GM08714 (cell line): Measurements from ENCODE around the gene ZNF687.
A peak's percentile ranks its signal among the peaks of the same experiment; 100 is the strongest.

Experiments
- H3K4me3 ChIP-seq: fragments of 200-500 bp; sonication (Bioruptor generic); 2 replicates; pipeline ENCODE4 v1.5.1; 2014; ENCODE audit warnings: mild to moderate bottlenecking, low read length, inconsistent platforms
- ZNF274 ChIP-seq: IDR thresholded peaks from 2 replicates; pipeline ENCODE4 v1.6.1; 2012; ENCODE audit warnings: mild to moderate bottlenecking, low read depth, low read length

The ZNF687 gene

GRCh38 chr1:151281969-151282882 is at the start of gene ZNF687:
Gene ZNF687, plus strand, starts transcription at chr1:151282299. Its CDS starts 3,993 bp downstream, at chr1:151286292.
- H3K4me3 ChIP-seq: peak within 1 kb of the TSS; percentile 90
- TF ChIP-seq ZNF274: no peak

GRCh38 chr1:151235235-151235634 is 46.9 kb upstream of the ZNF687 start:
- H3K4me3 ChIP-seq: no peak overlapping the region
- TF ChIP-seq ZNF274: no peak

GRCh38 chr1:151237678-151238466 is 44.2 kb upstream of the ZNF687 start:
- no peak for TF ChIP-seq ZNF274
- no peak overlapping the region for H3K4me3 ChIP-seq

DNA sequence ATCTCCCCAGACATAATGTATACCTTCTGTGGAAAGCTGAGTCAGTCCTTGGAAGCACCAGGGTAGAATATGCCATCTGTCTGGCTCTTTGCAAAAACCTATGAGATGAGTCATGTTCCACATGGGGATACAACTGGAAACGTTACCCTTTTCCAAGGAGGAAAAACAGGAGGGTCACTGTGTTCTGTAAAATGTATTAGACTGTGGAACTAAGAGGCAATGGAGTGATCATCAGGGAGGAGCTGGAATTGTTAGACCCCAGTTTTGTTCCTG is 43.7 kb upstream of the ZNF687 start:
- no peak for TF ChIP-seq ZNF274

DNA sequence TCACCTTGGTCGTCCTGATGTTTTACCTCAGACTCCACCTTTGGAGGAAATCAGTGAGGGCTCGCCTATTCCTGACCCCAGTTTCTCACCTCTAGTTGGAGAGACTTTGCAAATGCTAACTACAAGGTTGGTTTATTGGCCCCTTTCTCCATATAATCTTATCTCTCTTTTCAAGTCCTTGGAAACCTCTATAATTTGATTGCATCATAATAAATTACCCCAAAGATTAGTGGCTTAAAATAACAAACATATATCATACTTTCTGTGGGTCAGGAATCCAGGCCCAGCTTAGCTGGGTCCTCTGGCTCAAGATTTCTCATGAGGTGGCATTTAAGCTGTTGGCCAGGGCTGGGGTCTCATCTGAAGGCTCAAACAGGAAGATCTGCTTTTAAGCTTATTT is 39.7 kb upstream of the ZNF687 start:
- no peak overlapping the region for H3K4me3 ChIP-seq
- no peak for TF ChIP-seq ZNF274

More for the DNA sequence above, 43.7 kb upstream of the ZNF687 start:
- no peak overlapping the region for H3K4me3 ChIP-seq

DNA sequence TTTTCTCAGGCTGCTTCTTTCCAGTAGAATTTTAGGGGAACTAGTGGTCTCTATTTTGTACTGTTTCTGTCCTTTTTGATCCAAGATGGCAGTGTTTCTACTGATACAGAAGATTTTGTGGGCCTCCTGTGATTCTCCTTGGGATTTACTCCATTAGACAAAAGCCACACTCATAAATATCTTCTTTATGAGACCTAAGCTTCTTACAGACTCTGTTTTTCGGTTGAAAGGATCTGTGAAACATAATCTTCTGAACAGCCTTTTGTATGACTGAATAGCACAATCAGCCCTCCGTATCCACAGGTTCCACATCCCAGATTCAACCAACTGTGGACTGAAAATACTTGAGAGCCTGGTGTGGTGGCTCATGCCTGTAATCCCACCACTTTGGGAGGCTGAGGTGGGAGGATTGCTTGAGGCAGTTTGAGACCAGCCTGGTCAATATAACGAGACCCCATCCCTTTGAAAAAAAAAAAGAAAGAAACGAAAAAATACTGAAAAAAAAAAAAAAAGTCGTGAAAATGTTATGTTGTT is 38.3 kb upstream of the ZNF687 start:
- no peak overlapping the region for H3K4me3 ChIP-seq
- no peak for TF ChIP-seq ZNF274

DNA sequence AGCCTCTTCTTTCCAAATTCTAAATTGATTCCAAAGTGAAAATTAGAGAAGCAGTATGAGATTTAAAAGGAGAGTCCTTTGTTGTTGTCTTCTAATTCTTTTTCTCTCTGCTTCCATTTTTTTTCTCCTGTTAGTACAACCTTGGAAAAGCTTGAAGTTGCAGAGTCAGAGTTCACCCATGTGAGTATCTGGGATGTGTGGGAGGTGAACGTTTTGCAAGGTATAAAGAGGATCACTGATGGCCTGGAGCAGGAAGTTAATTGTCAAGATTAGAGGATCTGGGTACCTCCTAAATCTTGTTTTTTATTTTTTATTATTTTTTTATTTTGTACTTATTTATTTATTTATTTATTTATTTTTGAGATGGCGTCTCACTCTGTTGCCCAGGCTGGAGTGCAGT is 35.3 kb upstream of the ZNF687 start:
- TF ChIP-seq ZNF274: no peak
- no peak overlapping the region for H3K4me3 ChIP-seq

- H3K4me3 ChIP-seq: no peak overlapping the region
- no peak for TF ChIP-seq ZNF274
Measured at GRCh38 chr1:151251656-151252470, 30.2 kb upstream of the ZNF687 start.

- TF ChIP-seq ZNF274: no peak
- H3K4me3 ChIP-seq: peak within 1 kb of the TSS; percentile 94
Measured at GRCh38 chr1:151254217-151255213, 27.6 kb upstream of the ZNF687 start, which contains the start of gene PSMD4. Gene PSMD4, plus strand, starts transcription at chr1:151254734. Its CDS starts 49 bp downstream, at chr1:151254783.

DNA sequence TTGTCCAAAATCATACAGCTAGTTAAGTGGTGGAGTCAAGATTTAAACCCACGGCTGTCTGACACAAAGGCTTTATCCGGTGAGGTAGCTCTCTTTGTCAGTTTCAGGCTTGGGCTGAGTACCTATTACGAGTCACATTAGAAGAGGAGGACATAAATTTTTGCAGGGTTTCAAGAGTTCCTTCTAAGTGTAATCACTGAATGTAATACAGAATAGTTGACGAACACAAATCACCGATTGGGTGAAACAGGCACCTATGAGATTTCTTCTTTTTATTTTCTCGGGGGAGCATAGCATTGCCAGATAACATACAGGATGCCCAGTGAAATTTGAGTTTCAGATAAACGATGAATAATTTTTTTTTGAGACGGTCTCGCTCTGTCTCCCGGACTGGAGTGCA is 26.7 kb upstream of the ZNF687 start:
- peak overlapping the region; percentile 94 for H3K4me3 ChIP-seq
- no peak for TF ChIP-seq ZNF274

GRCh38 chr1:151259351-151259750 is 22.7 kb upstream of the ZNF687 start:
- no peak overlapping the region for H3K4me3 ChIP-seq
- TF ChIP-seq ZNF274: no peak

DNA sequence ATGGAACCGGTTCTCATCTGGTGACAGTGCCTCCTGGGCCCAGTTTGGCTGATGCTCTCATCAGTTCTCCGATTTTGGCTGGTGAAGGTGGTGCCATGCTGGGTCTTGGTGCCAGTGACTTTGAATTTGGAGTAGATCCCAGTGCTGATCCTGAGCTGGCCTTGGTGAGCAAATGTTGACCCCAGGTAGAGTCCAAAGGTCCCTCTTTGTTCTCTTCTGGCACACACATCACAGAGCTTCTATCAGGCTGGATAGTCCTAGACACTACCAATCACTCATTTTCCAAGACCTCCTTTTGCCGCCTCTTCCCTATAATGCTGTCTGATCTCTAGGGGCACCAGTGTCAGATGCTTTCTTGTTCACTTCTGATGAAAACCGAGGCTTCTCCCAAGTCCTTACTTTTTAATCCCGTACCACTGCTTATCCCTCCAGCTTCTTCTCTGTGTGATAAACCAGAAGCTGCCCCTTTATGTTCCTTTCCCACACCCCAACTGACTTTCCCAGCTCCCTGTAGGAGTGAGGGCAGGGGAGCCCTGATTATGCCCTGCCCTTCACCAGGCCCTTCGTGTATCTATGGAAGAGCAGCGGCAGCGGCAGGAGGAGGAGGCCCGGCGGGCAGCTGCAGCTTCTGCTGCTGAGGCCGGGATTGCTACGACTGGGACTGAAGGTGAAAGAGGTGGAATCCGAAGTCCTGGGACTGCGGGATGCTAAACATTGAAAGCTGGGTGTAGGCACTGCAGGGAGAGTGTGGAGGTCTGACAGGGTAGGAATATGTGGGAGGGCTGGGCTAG is 16.5 kb upstream of the ZNF687 start:
- H3K4me3 ChIP-seq: no peak overlapping the region
- TF ChIP-seq ZNF274: no peak
